Activated B cell treated with CpG ODN at 0.5 μM for 24 hours (primary cell): Measurements from ENCODE around the gene SLC8A2. TPM values are rescaled to one million over a fixed set of nuclear protein-coding genes. Genes with fewer than 3 reads are reported as not detected.

ENCODE experiments used
- ATAC-seq: fragments of 200-7000 bp; cut with Tn5 transposase; one replicate; pipeline ENCODE4 v1.10.0; 2021; ENCODE audit warnings: low read depth, mild to moderate bottlenecking, moderate library complexity
- CTCF ChIA-PET: fragments of 350-600 bp; sonication (Branson Sonifier 250); formaldehyde crosslinking; loops from one replicate; lab custom pipeline; 2021; ENCODE audit warnings: antibody characterized with exemption; lab: Charles Lee
- POLR2A ChIA-PET: fragments of 350-600 bp; sonication (Branson Sonifier 250); formaldehyde crosslinking; loops from one replicate; lab custom pipeline; 2021; ENCODE audit warnings: antibody characterized with exemption; lab: Charles Lee
- DNase-seq: peaks from one replicate; pipeline ENCODE4 v3.0.0; 2022
- H3K27ac Mint-ChIP-seq: one replicate; pipeline ENCODE4 v1.8.0; 2020; ENCODE audit warnings: mixed read lengths
- H3K27me3 Mint-ChIP-seq: one replicate; pipeline ENCODE4 v1.8.0; 2021; ENCODE audit warnings: mixed read lengths
- H3K36me3 Mint-ChIP-seq: one replicate; pipeline ENCODE4 v1.8.0; 2021; ENCODE audit warnings: low read depth, mixed read lengths
- H3K4me1 Mint-ChIP-seq: one replicate; pipeline ENCODE4 v1.8.0; 2021; ENCODE audit warnings: mixed read lengths
- H3K4me3 Mint-ChIP-seq: one replicate; pipeline ENCODE4 v1.8.0; 2020; ENCODE audit warnings: mild to moderate bottlenecking, mixed read lengths
- H3K9me3 Mint-ChIP-seq: one replicate; pipeline ENCODE4 v1.8.0; 2020; ENCODE audit warnings: mixed read lengths
- CTCF ChIP-seq: fragments of 200-600 bp; IDR thresholded peaks from one replicate; pipeline ENCODE4 v1.8.0; 2022; ENCODE audit warnings: antibody characterized with exemption, mild to moderate bottlenecking
- intact Hi-C: fragments of 100-400 bp; cut with micrococcal nuclease; formaldehyde crosslinking; loops from one replicate; pipeline ENCODE4 v1.15.1; 2024
- total RNA-seq: library from RNA; stranded (reverse); gene quantifications from 2 replicates; pipeline ENCODE4 v1.2.3, GENCODE V29; 2022

SLC8A2 gene, protein sequence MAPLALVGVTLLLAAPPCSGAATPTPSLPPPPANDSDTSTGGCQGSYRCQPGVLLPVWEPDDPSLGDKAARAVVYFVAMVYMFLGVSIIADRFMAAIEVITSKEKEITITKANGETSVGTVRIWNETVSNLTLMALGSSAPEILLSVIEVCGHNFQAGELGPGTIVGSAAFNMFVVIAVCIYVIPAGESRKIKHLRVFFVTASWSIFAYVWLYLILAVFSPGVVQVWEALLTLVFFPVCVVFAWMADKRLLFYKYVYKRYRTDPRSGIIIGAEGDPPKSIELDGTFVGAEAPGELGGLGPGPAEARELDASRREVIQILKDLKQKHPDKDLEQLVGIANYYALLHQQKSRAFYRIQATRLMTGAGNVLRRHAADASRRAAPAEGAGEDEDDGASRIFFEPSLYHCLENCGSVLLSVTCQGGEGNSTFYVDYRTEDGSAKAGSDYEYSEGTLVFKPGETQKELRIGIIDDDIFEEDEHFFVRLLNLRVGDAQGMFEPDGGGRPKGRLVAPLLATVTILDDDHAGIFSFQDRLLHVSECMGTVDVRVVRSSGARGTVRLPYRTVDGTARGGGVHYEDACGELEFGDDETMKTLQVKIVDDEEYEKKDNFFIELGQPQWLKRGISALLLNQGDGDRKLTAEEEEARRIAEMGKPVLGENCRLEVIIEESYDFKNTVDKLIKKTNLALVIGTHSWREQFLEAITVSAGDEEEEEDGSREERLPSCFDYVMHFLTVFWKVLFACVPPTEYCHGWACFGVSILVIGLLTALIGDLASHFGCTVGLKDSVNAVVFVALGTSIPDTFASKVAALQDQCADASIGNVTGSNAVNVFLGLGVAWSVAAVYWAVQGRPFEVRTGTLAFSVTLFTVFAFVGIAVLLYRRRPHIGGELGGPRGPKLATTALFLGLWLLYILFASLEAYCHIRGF
- not detected in 2 replicates for total RNA-seq

- Mint-ChIP-seq H3K36me3 (no peaks in the 10 kb centered on the region), H3K4me3 (no peak within 1 kb of the TSS), H3K4me1 (peaks cover 9% of the 10 kb centered on the region), H3K9me3 (no peaks in the 10 kb centered on the region), H3K27ac (no peak within 1 kb of the TSS), H3K27me3 (peaks cover 44% of the 10 kb centered on the region)
- intact Hi-C loops, result no loop called here
- ATAC-seq (peak; percentile 57), DNase-seq (no peak)
- TF ChIP-seq CTCF, result no peak
- POLR2A ChIA-PET, result no interaction called here
- CTCF ChIA-PET, result no interaction called here
Observed at GRCh38 chr19:47471733-47472457, at the start of gene SLC8A2. SLC8A2 (minus strand) TSS chr19:47471893; CDS start chr19:47466403, 5,490 bp downstream.

DNA sequence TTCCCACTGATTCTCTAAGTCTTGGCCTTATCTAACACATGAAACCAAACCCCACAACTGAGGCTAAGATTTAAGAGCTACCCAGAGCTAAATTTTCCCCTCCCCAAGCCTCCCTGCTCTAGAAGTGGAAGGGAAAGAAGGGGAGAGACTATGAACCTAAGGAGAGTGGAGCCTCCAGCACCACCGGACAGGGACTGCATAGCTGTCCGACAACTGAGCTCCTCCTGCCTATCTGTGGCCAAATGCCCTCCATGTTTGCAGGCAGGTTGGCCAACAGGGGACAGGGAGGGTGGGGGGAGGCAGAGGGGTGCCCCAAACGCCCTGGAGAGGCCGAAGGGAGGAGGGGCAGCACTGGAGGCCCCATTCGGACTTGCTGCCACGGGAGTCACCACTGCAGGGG lies 49.1 kb upstream of the SLC8A2 start:
- no peaks in the 10 kb centered on the region for H3K9me3 Mint-ChIP-seq
- DNase-seq (no peak), ATAC-seq (no peak)
- no peak for TF ChIP-seq CTCF
- no peak overlapping the region for H3K4me3 Mint-ChIP-seq
- H3K27me3 Mint-ChIP-seq, result peaks cover 31% of the 10 kb centered on the region
- H3K4me1 Mint-ChIP-seq, result peaks cover 45% of the 10 kb centered on the region
- H3K27ac Mint-ChIP-seq, result no peak overlapping the region
- intact Hi-C loops, result no loop called here
- no peaks in the 10 kb centered on the region for H3K36me3 Mint-ChIP-seq
- POLR2A ChIA-PET, result no interaction called here
- CTCF ChIA-PET, result no interaction called here

- POLR2A ChIA-PET, result no interaction called here
- DNase-seq (no peak), ATAC-seq (no peak)
- Mint-ChIP-seq H3K9me3 (no peaks in the 10 kb centered on the region), H3K36me3 (no peaks in the 10 kb centered on the region), H3K27ac (no peak overlapping the region), H3K4me3 (no peak overlapping the region), H3K4me1 (peaks cover 49% of the 10 kb centered on the region), H3K27me3 (peaks cover 30% of the 10 kb centered on the region)
- TF ChIP-seq CTCF, result no peak
- intact Hi-C loops, result no loop called here
- CTCF ChIA-PET, result no interaction called here
Observed at GRCh38 chr19:47520343-47520806, 48.7 kb upstream of the SLC8A2 start.

- no peaks in the 10 kb centered on the region for H3K9me3 Mint-ChIP-seq
- ATAC-seq (no peak), DNase-seq (no peak)
- ChIA-PET CTCF (interaction anchor here (0.9 kb wide), 1 partner anchor 35 kb away, joined by 3 read pairs; the partner anchor contains the start of gene KPTN), POLR2A (interaction anchor here (0.8 to 0.9 kb wide), 2 partner anchors 30 to 35 kb away, joined by 4 to 5 read pairs; partner anchors contain the start of gene KPTN)
- H3K27ac Mint-ChIP-seq, result no peak overlapping the region
- H3K4me3 Mint-ChIP-seq, result no peak overlapping the region
- no peak for TF ChIP-seq CTCF
- H3K36me3 Mint-ChIP-seq, result peaks cover 8% of the 10 kb centered on the region
- H3K4me1 Mint-ChIP-seq, result peaks cover 63% of the 10 kb centered on the region
- peaks cover 21% of the 10 kb centered on the region for H3K27me3 Mint-ChIP-seq
- intact Hi-C loops, result loop anchor here (5.0 kb wide), 1 partner anchor 247 kb away; the partner anchor contains the start of gene INAFM1
Observed at GRCh38 chr19:47518854-47519253, 47.2 kb upstream of the SLC8A2 start.
